Nucleus accumbens (tissue), 56 donors: ENCODE measurements around the gene DNAH6.

ENCODE experiments used
- DNase-seq, 56 donors: peaks; one replicate each; lab custom pipeline; 2025; lab: John Stamatoyannopoulos, UW

Gene DNAH6

DNA sequence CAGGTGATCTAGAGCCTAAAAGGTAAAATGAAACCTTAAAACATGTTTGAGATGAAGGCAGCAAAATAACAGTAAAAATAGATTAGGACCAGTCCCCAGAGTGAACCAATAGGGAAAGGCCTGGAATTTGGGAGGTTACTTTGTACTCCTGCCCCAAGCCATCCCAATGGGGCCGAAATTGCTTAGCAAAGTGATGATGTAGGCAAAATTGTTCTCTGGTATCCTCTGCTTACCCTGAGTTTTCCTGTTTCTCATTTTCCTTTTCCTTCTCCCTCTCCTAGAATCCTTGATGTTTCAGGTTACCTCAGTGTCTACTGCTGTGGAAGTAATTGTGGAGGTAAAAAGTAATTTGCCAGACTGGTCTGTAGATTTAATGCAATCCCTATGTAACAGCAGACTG is 271.7 kb downstream of the DNAH6 start:
- no peak for DNase-seq

DNA sequence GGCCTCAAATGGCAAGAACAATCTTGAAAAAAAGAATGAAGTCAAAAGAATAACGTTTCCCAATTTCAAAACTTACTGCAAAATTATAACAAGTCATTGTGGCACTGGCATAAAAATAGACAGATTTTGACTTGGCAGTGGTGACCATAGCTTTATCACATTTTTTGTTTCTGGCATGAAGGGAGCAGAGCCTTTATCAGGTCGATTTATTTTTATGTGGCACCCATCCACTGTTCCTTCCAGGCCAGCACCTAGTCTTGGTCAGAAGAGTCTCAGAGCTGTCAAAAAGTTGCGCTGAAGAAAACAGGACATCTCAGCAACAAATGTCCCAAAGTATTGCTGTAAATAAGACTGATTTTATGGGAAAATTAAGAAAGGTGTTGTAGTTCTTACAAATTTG is 272.2 kb downstream of the DNAH6 start:
- DNase-seq, result no peak

DNA sequence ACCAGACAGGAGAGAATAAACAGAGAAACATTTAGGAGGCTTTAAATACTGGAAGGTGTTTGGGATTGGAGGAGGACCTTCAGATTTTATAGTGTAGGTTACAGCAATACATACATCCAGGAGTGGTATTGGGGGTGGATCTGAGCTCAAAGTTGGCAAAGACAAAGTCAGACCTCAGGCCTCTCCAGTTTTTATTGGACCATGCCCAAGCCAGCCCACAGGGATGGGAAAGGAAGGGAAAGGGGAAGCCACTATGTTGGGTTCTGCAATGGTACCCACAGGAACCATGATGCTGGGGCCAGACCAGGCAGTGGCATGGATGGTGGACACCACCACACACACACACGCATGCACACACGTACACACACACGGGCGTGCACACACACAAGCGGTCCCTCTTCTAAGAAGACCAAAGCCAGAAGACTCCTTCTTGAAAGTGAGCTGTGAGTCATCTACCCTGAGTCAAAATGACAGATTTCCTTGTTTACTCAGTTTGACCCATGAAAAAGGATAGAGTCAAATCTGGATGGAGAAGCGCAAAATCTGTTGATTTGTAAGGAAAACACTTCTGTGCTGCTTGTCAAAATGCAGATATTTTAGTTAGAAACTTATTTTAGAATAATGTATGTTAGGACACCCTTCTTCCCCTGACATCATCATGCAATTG is 276.7 kb downstream of the DNAH6 start:
- DNase-seq, result no peak

DNA sequence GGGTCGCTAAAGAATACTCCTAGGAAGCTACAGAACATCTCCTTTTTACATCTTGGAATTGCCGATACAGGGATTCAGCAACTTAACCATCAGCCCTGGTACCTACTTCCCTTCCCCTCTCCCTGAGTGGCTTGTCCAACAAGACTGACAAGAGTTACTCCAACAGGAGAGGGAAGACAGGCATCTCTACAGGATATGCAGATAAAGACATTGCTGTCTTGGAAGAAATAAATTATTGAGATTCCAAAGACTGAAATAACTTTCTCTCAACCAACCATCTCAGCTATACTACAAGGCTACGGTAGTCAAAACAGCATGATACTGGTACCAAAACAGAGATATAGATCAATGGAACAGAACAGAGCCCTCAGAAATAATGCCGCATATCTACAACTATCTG is 277.3 kb downstream of the DNAH6 start:
- no peak for DNase-seq

DNA sequence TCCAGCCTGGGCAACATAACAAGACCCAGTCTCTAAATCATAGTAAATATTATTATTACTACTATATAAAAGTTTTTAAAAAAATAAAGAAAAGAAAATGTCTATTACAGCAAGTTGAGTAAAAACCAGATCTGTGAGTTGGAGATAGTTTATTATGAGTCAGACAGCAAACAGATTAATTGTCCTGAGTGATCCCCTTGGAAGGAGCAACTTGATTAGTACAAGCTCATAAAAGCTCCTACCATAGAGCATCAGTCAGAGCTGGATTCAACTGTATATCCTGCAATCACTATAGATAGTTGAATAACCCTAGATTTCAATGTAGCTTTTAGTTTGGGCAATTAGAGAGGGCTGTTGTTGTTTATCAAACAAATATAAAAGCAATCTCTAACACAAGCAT is 280.5 kb downstream of the DNAH6 start:
- DNase-seq, result no peak

DNA sequence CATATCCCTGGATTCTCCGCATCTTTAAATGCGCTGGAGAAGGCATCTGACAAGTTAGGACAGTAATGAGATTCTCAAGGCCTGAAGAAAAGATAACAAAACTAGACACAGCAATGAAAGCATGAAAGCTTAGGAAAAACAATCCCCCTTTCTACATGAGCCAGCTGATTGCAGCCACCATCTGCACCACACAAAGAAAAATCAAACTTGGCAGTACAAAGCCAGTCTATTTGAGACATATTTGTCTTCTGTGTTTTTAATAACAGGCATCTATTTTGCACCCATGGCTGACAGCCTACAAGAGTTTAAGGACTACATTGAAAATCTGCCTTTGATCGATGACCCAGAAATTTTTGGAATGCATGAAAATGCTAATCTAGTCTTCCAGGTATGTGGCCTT is 281.0 kb downstream of the DNAH6 start:
- DNase-seq, result peak in 1 of 56 donors; percentile 1

DNA sequence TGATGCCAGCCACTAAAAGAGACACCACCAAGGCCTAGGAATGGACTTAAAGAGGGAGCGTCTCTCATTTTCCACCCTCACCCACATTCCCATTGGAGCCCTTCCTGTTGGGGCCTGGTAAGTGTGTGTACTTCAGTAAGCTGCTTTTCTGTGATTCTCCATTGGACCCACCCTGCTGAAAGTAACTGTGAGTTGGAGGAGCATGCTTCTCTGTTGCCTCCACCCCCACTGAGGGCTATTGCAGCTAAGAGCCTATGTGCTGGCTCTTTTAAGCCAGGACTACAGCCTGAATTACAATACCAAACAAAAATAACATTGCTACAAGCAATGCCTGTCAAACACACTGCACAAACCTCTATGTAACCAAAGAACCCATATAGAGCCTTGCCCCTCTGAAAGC is 283.5 kb downstream of the DNAH6 start:
- no peak for DNase-seq

DNA sequence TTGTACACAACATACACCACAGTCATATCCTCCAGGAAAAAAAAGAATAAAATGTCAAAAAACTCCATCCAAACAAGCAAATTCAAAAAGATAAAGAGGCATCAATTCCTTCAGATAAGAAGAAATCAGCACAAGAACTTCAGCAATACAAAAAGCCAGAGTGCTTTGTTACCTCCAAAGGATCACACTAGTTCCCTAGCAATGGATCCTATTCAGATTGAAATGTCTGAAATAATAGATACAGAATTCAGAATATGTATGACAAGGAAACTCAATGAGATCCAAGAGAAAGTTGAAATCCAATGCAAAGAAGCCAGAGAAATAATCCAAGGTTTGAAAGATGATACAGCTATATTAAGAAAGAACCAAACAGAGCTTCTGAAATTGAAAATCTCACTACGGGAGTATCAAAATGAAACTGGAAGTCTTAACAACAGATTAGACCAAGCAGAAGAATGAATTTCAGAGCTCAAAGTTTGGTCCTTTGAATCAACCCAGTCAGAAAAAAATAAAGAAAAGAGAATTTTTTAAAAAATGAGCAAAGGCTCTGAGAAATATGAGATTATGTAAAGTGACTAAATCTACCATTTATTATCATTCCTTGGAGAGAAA is 284.0 kb downstream of the DNAH6 start:
- no peak for DNase-seq

DNA sequence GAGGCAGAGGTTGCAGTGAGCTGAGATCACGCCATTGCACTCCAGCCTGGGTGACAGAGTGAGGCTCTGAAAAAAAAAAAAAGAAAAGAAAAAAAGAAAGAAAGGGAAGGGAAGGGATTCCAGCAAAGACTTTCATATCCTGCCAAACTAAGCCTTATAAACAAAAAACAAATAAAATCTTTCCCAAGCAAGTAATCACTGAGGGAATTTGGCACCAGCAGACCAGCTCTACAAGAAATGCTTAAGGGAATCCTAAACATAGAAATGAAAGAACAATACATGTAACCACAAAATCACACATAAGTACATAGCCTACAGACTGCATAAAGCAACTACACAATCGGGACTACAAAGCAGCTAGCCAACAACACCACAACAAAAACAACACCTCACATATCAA is 285.5 kb downstream of the DNAH6 start:
- no peak for DNase-seq

DNA sequence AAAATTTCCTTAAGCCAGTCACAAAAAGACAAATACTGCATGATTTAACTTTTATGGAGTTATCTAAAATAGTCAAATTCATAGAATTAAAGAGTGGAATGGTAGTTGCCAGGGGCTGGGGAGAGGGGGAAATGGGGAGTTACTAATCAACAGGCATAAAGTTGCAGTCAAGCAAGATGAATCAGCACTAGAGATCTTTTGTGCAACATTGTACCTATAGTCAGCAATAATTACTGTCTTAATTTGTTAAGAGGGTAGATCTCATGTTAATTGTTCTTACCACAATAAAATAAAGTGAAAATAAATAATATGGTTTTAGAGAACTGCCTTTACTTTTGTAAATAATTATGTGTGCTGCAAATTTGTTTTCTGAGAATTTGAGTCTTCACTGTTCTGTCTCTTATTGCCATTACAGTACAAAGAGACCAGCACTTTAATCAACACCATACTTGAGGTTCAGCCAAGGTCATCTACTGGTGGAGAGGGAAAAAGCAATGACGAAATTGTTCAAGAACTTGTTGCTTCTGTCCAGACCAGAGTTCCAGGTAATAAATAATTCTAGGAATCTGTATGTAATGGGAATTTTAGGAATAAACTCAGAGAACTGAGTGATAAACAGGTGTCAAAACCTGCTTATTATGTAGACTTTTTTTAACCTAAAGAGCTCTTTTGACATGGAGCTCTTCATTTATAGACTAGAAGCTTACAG is 289.1 kb downstream of the DNAH6 start:
- no peak for DNase-seq

DNA sequence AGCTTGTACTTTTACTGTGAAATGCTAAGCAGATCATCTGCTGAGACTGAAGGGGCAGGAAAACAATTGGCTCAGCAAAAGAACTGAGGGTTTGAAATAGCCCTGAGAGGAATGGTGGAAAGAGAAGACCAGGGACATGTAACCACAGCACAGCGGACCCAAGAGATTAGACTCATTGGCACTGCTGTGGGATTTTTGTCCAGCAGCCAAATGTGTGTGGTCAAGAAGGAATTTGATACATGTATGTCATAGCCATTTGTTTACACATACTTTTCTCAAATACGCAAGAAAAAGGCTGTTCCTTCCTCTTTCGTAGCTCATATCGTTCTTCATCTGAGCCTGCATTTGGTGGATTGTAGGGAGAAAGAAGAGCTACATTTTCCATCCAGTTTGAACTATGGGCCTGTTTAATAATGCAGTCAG is 290.8 kb downstream of the DNAH6 start:
- no peak for DNase-seq

DNA sequence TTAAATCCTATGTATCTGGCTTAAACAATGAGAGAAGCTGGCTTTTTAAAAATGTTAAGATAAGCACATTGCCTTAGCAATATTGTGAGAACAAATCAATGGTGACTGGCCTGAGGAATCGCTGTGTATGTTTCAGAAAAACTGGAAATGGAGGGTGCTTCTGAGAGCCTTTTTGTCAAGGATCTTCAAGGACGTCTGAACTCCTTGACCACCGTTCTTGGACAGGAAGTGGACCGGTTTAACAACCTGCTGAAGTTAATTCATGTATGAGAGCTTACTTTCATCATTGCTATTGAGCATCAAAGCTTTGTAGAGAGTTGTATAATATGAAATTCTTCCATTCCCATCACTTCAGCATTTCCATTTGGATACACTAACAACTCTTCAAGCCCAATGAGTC is 292.0 kb downstream of the DNAH6 start:
- DNase-seq, result no peak

DNA sequence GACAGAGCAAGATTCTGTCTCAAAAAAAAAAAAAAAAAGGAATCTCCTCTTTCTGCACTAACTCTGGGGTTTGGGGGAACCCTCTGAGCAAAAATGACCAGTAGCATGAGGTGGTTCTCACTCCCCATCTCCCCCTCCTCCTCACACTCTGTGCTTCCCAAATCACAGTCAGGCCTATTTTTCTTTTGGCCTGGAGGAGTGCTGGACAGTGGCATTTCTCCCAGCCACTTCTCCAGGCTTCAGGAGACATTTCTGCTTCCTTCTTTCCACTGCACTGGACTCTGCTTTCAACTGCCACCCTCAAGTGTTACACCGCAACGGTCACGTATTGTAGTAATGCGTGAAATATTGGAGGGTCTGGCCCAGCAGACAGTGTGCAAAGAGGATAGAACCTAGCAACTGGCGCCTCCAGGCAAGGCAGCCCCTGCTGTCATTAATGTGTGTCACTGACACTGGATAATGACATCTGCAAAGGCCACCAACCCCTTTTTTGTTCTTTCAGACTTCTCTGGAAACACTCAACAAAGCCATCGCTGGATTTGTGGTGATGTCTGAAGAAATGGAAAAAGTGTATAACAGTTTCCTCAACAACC is 295.6 kb downstream of the DNAH6 start:
- DNase-seq, result no peak

DNA sequence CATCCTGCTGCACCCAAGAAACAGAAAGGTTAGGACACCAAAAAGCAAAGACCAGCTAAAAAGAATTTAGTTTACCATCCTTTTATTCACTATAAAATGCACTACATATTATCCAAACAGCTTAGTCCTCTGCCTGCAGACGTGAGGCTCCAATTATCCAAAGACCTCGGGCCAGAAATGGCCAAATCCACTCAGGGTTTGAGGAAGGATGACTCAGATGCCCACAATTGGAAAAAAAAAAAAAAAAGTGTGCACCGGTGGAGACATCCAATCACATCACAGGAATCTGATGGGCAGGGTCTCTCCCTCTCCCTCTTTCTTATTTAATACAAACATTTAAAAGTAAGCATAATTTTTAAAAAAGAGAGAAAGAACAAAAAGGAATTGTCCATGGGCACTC is 298.8 kb downstream of the DNAH6 start:
- no peak for DNase-seq

DNA sequence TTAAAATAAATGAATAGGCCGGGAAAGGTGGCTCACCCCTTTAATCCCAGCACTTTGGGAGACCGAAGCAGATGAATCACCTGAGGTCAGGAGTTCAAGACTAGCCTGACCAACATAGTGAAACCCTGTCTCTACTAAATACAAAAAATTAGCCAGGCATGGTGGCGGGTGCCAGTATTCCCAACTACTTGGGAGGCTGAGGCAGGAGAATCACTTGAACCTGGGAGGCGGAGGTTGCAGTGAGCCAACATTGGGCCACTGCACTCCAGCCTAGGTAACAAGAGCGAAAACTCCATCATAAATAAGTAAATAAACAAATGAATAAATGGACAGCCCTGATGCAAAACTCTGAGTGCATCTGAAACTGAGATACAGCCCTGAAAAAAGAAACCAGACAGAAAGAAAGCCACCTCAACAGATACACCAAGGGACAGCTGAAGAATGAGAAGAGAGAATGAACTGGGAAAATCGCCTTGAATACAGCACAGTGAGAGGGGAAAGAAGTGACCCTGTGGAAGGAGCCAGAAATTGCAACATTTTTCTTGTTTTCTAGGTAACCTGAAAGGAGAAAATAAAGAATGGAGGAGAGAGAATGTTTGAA is 300.2 kb downstream of the DNAH6 start:
- no peak for DNase-seq

DNA sequence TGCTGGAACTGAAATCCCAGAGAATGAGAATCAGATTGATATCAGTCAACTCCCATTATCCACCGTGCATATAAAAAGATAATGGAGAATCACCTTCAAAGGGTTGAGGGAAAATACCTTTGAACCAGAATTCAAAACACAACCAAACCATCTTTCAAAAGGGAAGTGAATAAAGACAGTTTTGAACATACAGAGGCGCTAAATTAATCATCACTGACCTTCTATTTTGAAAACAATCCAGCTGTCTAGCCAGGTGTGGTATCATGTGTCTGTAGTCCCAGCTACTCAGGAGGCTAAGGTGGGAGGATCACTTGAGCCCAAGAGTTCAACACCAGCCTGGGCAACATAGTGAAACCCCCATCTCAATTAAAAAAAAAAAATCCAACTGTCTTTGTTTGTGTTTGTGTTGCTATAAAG is 300.9 kb downstream of the DNAH6 start:
- DNase-seq, result no peak

DNA sequence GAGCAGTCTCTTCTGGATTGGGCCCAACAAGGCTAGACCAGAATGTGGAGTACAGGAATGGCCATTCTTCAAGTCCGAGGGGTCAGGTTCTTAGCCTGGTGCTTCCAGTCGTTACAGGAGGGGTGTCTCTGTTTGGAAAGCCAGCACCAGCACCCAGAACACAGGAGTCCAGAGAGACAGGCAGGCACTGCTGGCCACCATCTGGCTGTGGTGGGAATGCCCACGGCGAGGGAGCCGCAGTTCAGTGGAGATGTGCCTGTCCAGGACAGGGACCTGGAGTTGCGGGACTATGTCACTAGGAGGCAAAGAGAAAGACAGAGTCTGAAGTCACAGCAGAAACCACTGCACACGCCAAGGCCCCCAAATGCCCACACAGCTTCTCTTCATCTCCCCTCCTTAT is 305.5 kb downstream of the DNAH6 start:
- DNase-seq, result no peak

DNA sequence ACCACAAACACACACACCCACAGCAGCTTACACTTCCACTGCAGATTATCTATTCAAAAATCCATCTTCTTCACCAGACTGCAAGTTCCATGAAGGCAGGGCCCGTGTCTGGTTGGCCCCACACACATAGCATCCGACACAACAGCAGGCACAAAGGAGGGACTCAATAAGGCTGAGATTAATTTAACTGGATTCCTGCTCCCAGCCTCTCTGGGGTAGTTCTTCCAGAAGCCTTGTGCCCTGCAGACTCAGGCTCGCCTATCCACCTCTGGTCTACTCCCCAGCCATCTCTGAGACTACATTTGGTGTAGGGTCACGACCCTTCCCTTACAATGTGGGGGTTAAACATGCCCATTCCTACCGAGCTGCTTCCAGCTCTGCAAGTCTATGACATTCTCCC is 306.9 kb downstream of the DNAH6 start:
- no peak for DNase-seq

DNA sequence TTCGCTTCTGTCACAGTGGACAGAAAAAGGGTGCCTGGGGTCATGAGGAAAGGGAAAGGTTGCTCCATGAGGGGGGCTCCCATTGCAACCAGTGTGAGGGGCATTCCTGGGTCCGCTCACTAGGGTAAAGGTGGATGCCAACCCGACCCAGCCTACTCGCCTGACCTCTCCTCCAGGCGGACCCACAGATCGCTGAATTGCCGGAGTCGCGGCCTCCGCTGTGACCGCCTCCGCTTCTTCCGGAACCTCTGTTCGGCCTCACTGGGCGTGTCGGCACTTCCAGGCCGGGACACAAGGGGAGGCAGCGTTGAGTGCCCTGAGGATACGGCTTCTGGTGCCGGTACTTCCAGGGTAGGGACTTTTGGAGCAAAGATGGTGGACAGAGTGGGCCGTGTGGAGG is 307.5 kb downstream of the DNAH6 start:
- no peak for DNase-seq

DNA sequence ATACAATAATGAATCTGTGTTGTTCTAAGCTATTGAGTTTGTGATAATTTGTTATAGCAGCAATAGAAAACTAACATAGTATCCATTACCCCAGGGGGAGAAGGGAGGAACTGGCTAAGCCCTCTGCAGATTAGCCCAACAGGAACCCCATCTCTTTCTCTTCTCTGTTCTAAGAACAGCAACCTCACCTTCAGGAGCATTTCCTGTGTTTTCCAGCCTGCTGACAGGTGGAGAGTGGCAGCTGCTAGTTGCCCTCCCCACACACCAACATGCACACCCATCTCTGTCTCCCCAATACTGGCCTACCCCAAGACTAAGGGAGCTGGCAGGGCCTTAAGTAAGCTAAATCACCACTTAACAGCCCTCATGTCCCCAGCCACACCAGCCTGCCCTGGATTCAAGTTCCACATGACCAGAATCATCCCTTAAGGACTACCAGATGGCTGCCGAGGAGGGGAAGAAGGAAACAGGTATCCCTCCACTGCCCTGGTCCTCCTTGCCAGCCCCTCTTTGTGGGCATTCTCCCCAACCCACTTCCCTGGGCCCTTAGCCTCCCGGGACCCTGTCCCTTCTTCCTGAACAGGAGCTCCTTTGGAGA is 311.8 kb downstream of the DNAH6 start:
- DNase-seq, result no peak

DNA sequence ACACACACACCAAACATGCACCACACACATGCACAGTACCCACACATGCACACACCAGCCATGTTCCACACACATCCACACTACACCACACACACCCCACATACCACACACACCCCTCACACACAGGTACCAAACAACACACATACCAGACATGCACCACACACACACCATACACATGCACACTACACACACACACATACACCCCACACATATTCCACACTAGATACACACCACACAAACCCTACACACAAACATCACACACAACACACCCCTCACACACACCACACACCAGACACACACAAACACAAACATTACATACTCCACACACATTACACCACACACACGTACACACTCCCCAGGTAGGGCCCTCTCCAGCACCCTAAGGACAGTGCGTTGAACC is 313.4 kb downstream of the DNAH6 start:
- no peak for DNase-seq
